Esophagus (tissue), 2 donors: ENCODE data around the gene ZYX. TPM values are rescaled to one million over a fixed set of nuclear protein-coding genes. Genes with fewer than 3 reads are reported as not detected.

Experiments
- H3K27ac ChIP-seq, 2 donors: one replicate each; pipeline ENCODE4 v1.5.1; 2013; ENCODE audit warnings: low read depth in 2 of 2, mild to moderate bottlenecking in 2 of 2, inconsistent platforms in 1 of 2, low read length in 1 of 2, moderate library complexity in 1 of 2
- H3K27me3 ChIP-seq, 2 donors: one replicate each; pipeline ENCODE4 v1.6.1; 2013; ENCODE audit warnings: low read length in 2 of 2, control low read depth in 1 of 2, mild to moderate bottlenecking in 1 of 2; ENCODE audit not compliant: insufficient read depth in 2 of 2, control insufficient read depth in 1 of 2
- H3K36me3 ChIP-seq, 2 donors: one replicate each; pipeline ENCODE4 v1.6.1; 2013; ENCODE audit warnings: low read length in 1 of 2; ENCODE audit not compliant: control insufficient read depth in 2 of 2, insufficient read depth in 2 of 2
- H3K4me1 ChIP-seq, 2 donors: one replicate each; pipeline ENCODE4 v1.6.1; 2013; ENCODE audit warnings: low read length in 1 of 2; ENCODE audit not compliant: control insufficient read depth in 2 of 2, insufficient read depth in 2 of 2
- H3K4me3 ChIP-seq, 2 donors: one replicate each; pipeline ENCODE4 v1.5.1; 2013; ENCODE audit warnings: low read length in 2 of 2, mild to moderate bottlenecking in 2 of 2, low read depth in 1 of 2, moderate library complexity in 1 of 2
- H3K9me3 ChIP-seq, 2 donors: one replicate each; pipeline ENCODE4 v1.6.1; 2013; ENCODE audit warnings: mild to moderate bottlenecking in 2 of 2, low read depth in 1 of 2, low read length in 1 of 2, moderate library complexity in 1 of 2; ENCODE audit not compliant: control insufficient read depth in 2 of 2, insufficient read depth in 1 of 2
- WGBS, 2 donors: extraction: QIAGEN DNeasy Blood & Tissue Kit; methylation state at CpG; one replicate each; pipeline ENCODE4 v1.1.7; 2013; 5-methylcytosine and 5-hydroxymethylcytosine counted together
- polyA plus RNA-seq, 2 donors: library from polyadenylated mRNA; stranded (reverse); fragments of 200-250 nt; gene quantifications; one replicate each; pipeline ENCODE4 v1.2.3, GENCODE V29; 2013
- donor health status: healthy with polysubstance abuse.
- donor health status: Bipolar disorder and iron deficiency.

ZYX gene
- polyA plus RNA-seq, 2 donors, result 62.7 to 92.3 TPM

DNA sequence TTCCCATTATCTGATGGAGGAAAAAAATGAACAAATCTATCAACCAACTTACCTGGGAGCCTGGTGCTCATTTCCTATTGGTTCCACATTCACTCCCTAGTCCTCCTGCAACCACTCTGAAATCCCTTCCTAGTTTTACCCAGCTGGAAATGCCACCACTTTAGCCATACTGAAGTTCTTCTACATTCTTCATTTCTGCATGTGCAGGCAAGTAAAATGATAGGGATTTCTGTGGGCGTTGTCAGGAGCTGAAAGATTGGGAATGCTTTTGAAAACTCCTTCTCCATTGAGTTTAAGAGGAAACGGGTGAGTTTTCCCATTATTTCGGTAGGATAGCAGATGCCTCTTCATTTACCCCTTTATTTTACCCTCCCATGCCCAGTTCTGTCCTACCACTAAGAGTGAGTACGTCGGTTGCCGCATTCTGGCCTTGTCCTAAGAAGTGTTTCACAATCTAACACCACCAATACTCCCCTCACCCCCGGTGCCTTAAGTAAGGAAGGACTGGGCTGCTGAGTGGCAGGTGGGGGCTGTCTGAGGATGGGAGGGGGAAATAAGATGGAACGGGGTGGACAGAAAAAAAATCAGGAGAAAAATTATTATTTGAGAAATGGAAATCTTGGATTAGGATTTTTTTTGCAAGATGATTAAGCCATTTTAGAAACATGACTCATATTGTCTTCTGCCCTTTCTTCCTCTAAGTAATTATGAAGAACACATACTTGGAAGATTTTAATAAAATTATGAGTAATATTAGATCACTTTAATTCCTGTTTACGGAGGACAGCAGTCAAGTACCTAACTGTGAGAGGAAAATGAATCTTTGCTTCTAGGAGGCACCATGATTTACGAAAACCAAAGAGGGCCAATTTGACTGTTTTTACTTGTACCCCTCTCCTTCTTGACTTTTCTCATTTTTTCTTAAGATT lies 48.9 kb downstream of the ZYX start:
- Histone ChIP-seq H3K4me1 (no peaks in the 10 kb centered on the region), H3K4me3 (no peak overlapping the region), H3K27me3 (no peaks in the 10 kb centered on the region), H3K36me3 (no peaks in the 10 kb centered on the region), H3K9me3 (no peaks in the 10 kb centered on the region), H3K27ac (peak overlapping the region in 1 of 2 donors; percentile 30)
- WGBS, 2 donors, result 60 to 72% methylated on average over 10 of the region's 10 CpGs

DNA sequence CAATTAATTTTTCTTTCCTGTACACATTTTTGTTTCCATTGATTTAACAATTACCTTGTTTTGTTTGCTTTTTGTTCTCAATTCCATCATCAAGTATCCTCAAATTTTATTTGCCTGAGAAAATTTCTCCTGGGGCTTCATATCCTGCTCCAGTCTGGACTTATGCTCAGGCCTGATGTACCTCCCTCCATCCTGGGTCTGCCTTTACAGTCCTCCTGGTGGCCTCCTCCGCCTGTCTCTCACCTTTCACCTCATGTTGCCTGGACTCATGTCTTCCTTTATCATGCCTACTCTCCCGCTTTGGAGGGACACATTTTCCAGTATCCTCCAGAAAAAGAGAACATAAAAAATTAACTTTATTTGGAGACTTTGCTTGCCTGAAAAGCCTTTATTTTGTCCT lies 50.0 kb downstream of the ZYX start:
- Histone ChIP-seq H3K27ac (no peak overlapping the region), H3K27me3 (no peaks in the 10 kb centered on the region), H3K4me3 (no peak overlapping the region), H3K9me3 (no peaks in the 10 kb centered on the region), H3K4me1 (no peaks in the 10 kb centered on the region), H3K36me3 (no peaks in the 10 kb centered on the region)
- WGBS, 2 donors, result 49 to 73% methylated on average over 2 of the region's 2 CpGs

GRCh38 chr7:143433759-143434158 lies 52.6 kb downstream of the ZYX start:
- Histone ChIP-seq H3K4me3 (no peak overlapping the region), H3K27ac (no peak overlapping the region), H3K27me3 (no peaks in the 10 kb centered on the region), H3K9me3 (no peaks in the 10 kb centered on the region), H3K4me1 (no peaks in the 10 kb centered on the region), H3K36me3 (no peaks in the 10 kb centered on the region)
- 88 to 89% methylated on average over 4 of the region's 4 CpGs for WGBS, 2 donors

DNA sequence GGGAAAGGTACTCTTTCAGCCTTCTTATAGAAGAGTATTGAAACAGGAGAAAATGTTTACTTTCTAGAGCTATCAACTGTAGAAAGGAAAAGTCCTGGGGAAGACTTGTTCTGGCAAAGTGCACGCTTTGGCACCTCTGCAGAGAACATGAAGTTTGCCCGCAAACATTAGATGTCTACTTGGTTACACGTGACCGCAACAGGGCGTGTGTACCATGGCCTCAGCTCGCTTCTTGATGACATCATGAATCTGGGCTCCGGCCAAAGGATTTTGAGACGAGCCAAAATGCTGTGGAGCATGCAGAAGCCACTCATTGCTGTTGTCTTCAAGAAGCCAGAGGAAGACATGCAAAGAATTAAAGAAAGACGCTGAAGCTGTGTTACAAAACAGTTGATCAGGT lies 53.5 kb downstream of the ZYX start:
- Histone ChIP-seq H3K4me3 (no peak overlapping the region), H3K27me3 (no peaks in the 10 kb centered on the region), H3K27ac (peak overlapping the region; percentile 50 to 72), H3K9me3 (no peaks in the 10 kb centered on the region), H3K36me3 (no peaks in the 10 kb centered on the region), H3K4me1 (no peaks in the 10 kb centered on the region)
- 33 to 51% methylated on average over 9 of the region's 9 CpGs for WGBS, 2 donors

- Histone ChIP-seq H3K4me3 (no peak overlapping the region), H3K36me3 (no peaks in the 10 kb centered on the region), H3K27ac (peak overlapping the region; percentile 56 to 72)
Measured at GRCh38 chr7:143435266-143435665, 54.1 kb downstream of the ZYX start.

GRCh38 chr7:143436325-143436946 lies 55.3 kb downstream of the ZYX start:
- 88 to 93% methylated on average over 3 of the region's 3 CpGs for WGBS, 2 donors
- H3K36me3 ChIP-seq, result no peaks in the 10 kb centered on the region
- H3K27ac ChIP-seq, result no peak overlapping the region
- H3K27me3 ChIP-seq, result no peaks in the 10 kb centered on the region
- H3K9me3 ChIP-seq, result no peaks in the 10 kb centered on the region
- no peaks in the 10 kb centered on the region for H3K4me1 ChIP-seq
- no peak overlapping the region for H3K4me3 ChIP-seq

More at GRCh38 chr7:143435266-143435665, 54.1 kb downstream of the ZYX start:
- 70 to 74% methylated on average over 2 of the region's 2 CpGs for WGBS, 2 donors
- H3K9me3 ChIP-seq, result no peaks in the 10 kb centered on the region
- H3K27me3 ChIP-seq, result no peaks in the 10 kb centered on the region
- H3K4me1 ChIP-seq, result no peaks in the 10 kb centered on the region

GRCh38 chr7:143437578-143437977 lies 56.4 kb downstream of the ZYX start:
- Histone ChIP-seq H3K27me3 (no peaks in the 10 kb centered on the region), H3K27ac (no peak overlapping the region), H3K36me3 (no peaks in the 10 kb centered on the region), H3K9me3 (no peaks in the 10 kb centered on the region), H3K4me3 (no peak overlapping the region), H3K4me1 (no peaks in the 10 kb centered on the region)
- 53% methylated on average over 4 of the region's 4 CpGs for WGBS, 2 donors

- H3K27ac ChIP-seq, result no peak overlapping the region
- WGBS, 2 donors, result 89 to 92% methylated on average over 2 of the region's 2 CpGs
- no peaks in the 10 kb centered on the region for H3K9me3 ChIP-seq
- no peaks in the 10 kb centered on the region for H3K36me3 ChIP-seq
- H3K4me1 ChIP-seq, result no peaks in the 10 kb centered on the region
- no peaks in the 10 kb centered on the region for H3K27me3 ChIP-seq
- H3K4me3 ChIP-seq, result no peak overlapping the region
Measured at GRCh38 chr7:143439866-143440265, 58.7 kb downstream of the ZYX start.
